Thyroid gland (tissue), 4 donors: ENCODE results near the gene SETD7. TPM values are rescaled to one million over a fixed set of nuclear protein-coding genes. Genes with fewer than 3 reads are reported as not detected.
"Not testable (repeated sequence)": the region's sequence is repeated elsewhere in the genome, so short reads cannot be mapped to it uniquely, and the experiment has no call there.

Experiments
- DNase-seq, 2 donors: peaks; one replicate each; pipeline ENCODE4 v3.0.0-alpha.2; 2019
- H3K27ac ChIP-seq, 3 donors: fragments of 200-600 bp; sonication (generic); 1 replicate in 2 of 3; 2 replicates in 1 of 3; pipeline ENCODE4 v1.5.1; 2016 to 2019; ENCODE audit warnings: mild to moderate bottlenecking in 1 of 3, moderate library complexity in 1 of 3
- H3K27me3 ChIP-seq: fragments of 200-600 bp; sonication (generic); one replicate; pipeline ENCODE4 v1.5.1; 2019
- H3K36me3 ChIP-seq, 2 donors: fragments of 200-600 bp; sonication (generic); one replicate each; pipeline ENCODE4 v1.5.1; 2016 to 2019
- H3K4me1 ChIP-seq, 2 donors: fragments of 200-600 bp; sonication (generic); one replicate each; pipeline ENCODE4 v1.5.1; 2017 to 2019
- H3K4me3 ChIP-seq, 3 donors: fragments of 200-600 bp; sonication (generic); replicated peaks in 1 of 3; 1 replicate in 2 of 3; 2 replicates in 1 of 3; pipeline ENCODE4 v1.5.1; 2016; ENCODE audit warnings: mild to moderate bottlenecking in 1 of 3
- H3K9me3 ChIP-seq: fragments of 200-600 bp; sonication (generic); one replicate; pipeline ENCODE4 v1.5.1; 2017
- CTCF ChIP-seq, 6 experiments: fragments of 200-600 bp in 3 of 6; fragments of 450-650 bp in 3 of 6; sonication (generic) in 3 of 6; IDR thresholded peaks; one replicate each; pipeline ENCODE4 v1.5.1; 2016 to 2019; ENCODE audit warnings: antibody characterized with exemption in 6 of 6, mild to moderate bottlenecking in 2 of 6, inconsistent platforms in 1 of 6, moderate library complexity in 1 of 6
- POLR2A ChIP-seq, 2 donors: fragments of 450-650 bp; IDR thresholded peaks; one replicate each; pipeline ENCODE4 v1.6.1; 2017; ENCODE audit warnings: antibody characterized with exemption in 2 of 2, mild to moderate bottlenecking in 2 of 2, moderate library complexity in 1 of 2
- WGBS, 2 donors: methylation state at CpG; one replicate each; pipeline ENCODE4 v1.1.5; 2017; 5-methylcytosine and 5-hydroxymethylcytosine counted together
- intact Hi-C: fragments of 100-400 bp; cut with DNase I; formaldehyde crosslinking; loops from one replicate; pipeline ENCODE4 v1.15.1; 2023
- total RNA-seq, 4 donors: library from RNA; depleted of rRNA; stranded (reverse); fragments of >200 nt; gene quantifications; one replicate each; pipeline ENCODE4 v1.2.3, GENCODE V29; 2016

SETD7 gene
- total RNA-seq, 4 donors from 2014 or later = 33.3 to 73.0 (median 37.1) TPM

- 0 to 1% methylated on average over 5 to 36 of the region's 76 CpGs for WGBS, 2 donors
- TF ChIP-seq POLR2A (IDR thresholded peaks at IDR 0.05) = peak in 1 of 2 donors; percentile 92
- TF ChIP-seq CTCF (IDR thresholded peaks at IDR 0.05) = peak in 1 of 6 experiments; percentile 15
- H3K4me1 ChIP-seq = peaks cover 35 to 44% of the 10 kb centered on the region in 2 donors
- no peaks in the 10 kb centered on the region for H3K9me3 ChIP-seq
- peak overlapping the region; percentile 33 to 86 (median 67) for H3K4me3 ChIP-seq
- intact Hi-C loops = loop anchor here (10.0 kb wide), 1 partner anchor 101 kb away; the partner anchor contains the start of gene SETD7
- peak overlapping the region; percentile 91 to 98 (median 93) for H3K27ac ChIP-seq
- no peaks in the 10 kb centered on the region for H3K27me3 ChIP-seq
- H3K36me3 ChIP-seq = no peaks in the 10 kb centered on the region
- DNase-seq = peak; percentile 98 to 99
Measured at GRCh38 chr4:139453371-139454110, 102.5 kb downstream of the SETD7 start.

- Histone ChIP-seq H3K27me3 (no peaks in the 10 kb centered on the region), H3K4me3 (peak overlapping the region; percentile 33 to 86 (median 67)), H3K4me1 (peaks cover 35 to 43% of the 10 kb centered on the region in 2 donors), H3K36me3 (no peaks in the 10 kb centered on the region), H3K27ac (peak overlapping the region; percentile 91 to 98 (median 93)), H3K9me3 (no peaks in the 10 kb centered on the region)
- TF ChIP-seq CTCF (IDR thresholded peaks at IDR 0.05) (peak in 3 of 6 experiments; percentile 26 to 47 (median 31)), POLR2A (IDR thresholded peaks at IDR 0.05) (no peak)
- DNase-seq = no peak
- WGBS, 2 donors = 3 to 7% methylated on average over 8 to 15 of the region's 15 CpGs
- intact Hi-C loops = loop anchor here (10.0 kb wide), 1 partner anchor 102 kb away; the partner anchor contains the start of gene SETD7
Measured at GRCh38 chr4:139453041-139453370, 103.0 kb downstream of the SETD7 start.

GRCh38 chr4:139451997-139452396, 104.0 kb downstream of the SETD7 start:
- Histone ChIP-seq H3K4me1 (peaks cover 35 to 38% of the 10 kb centered on the region in 2 donors), H3K9me3 (no peaks in the 10 kb centered on the region), H3K27ac (no peak overlapping the region), H3K36me3 (no peaks in the 10 kb centered on the region), H3K4me3 (no peak overlapping the region), H3K27me3 (no peaks in the 10 kb centered on the region)
- DNase-seq = no peak
- WGBS, 2 donors = 73 to 79% methylated on average over 1 of the region's 1 CpG
- intact Hi-C loops = loop anchor here (10.0 kb wide), 1 partner anchor 103 kb away; the partner anchor contains the start of gene SETD7
- TF ChIP-seq POLR2A (IDR thresholded peaks at IDR 0.05) (no peak), CTCF (IDR thresholded peaks at IDR 0.05) (no peak)

GRCh38 chr4:139450586-139450985, 105.4 kb downstream of the SETD7 start:
- DNase-seq = no peak
- no peak for TF ChIP-seq POLR2A (IDR thresholded peaks at IDR 0.05)
- no peak for TF ChIP-seq CTCF (IDR thresholded peaks at IDR 0.05)
- intact Hi-C loops = loop anchor here (10.0 kb wide), 1 partner anchor 104 kb away; the partner anchor contains the start of gene SETD7
- Histone ChIP-seq H3K27me3 (no peaks in the 10 kb centered on the region), H3K36me3 (no peaks in the 10 kb centered on the region), H3K9me3 (no peaks in the 10 kb centered on the region), H3K4me1 (peaks cover 23 to 24% of the 10 kb centered on the region in 2 donors), H3K27ac (no peak overlapping the region), H3K4me3 (no peak overlapping the region)
- 94 to 99% methylated on average over 2 of the region's 2 CpGs for WGBS, 2 donors

GRCh38 chr4:139447078-139447477, 108.9 kb downstream of the SETD7 start:
- H3K36me3 ChIP-seq, DNase-seq, H3K9me3 ChIP-seq, H3K27ac ChIP-seq, H3K4me3 ChIP-seq, H3K27me3 ChIP-seq, intact Hi-C loops, H3K4me1 ChIP-seq: not testable (repeated sequence)
- 93% methylated on average over 4 of the region's 4 CpGs for WGBS, 2 donors

Other genes starting within 250 kb of the SETD7 start
- gene RAB33B, start 102.1 kb downstream of the SETD7 start, total RNA-seq = 10 to 100 TPM in 3 of 4 donors, 1 to 10 TPM in 1; 7.9 to 13.6 (median 12.0) TPM
- 100 to 1,000 TPM in 1 of 4 donors, 10 to 100 TPM in 3; 34.0 to 117 (median 78.7) TPM for gene MGST2, start 109.6 kb upstream of the SETD7 start, total RNA-seq